GM23338 (cell line): Measurements from ENCODE around the gene TCEAL9.

ENCODE experiments used
- CTCF ChIP-seq, 2 experiments: fragments of 200-600 bp in 1 of 2; sonication (generic) in 1 of 2; conservative IDR thresholded peaks; 2 replicates each; pipeline versions ENCODE4 v1.5.1 to v1.6.1; 2016 to 2017; ENCODE audit warnings: antibody characterized with exemption in 2 of 2, low read depth in 2 of 2, mild to moderate bottlenecking in 2 of 2, moderate library complexity in 1 of 2
- ETS1 ChIP-seq: IDR thresholded peaks from 2 replicates; pipeline ENCODE4 v1.6.1; 2016; ENCODE audit warnings: antibody characterized with exemption
- EZH2 ChIP-seq: fragments of 200-600 bp; sonication (generic); IDR thresholded peaks from one replicate; pipeline ENCODE4 v1.8.0; 2017; ENCODE audit warnings: antibody characterized with exemption, mild to moderate bottlenecking, low read depth; ENCODE audit not compliant: unreplicated experiment
- EZH2phosphoT487 ChIP-seq: fragments of 200-600 bp; sonication (generic); IDR thresholded peaks from one replicate; pipeline ENCODE4 v1.8.1; 2018; ENCODE audit warnings: antibody characterized with exemption; ENCODE audit not compliant: unreplicated experiment
- JUNB ChIP-seq: IDR thresholded peaks from one replicate; pipeline ENCODE4 v1.6.1; 2016; ENCODE audit warnings: antibody characterized with exemption; ENCODE audit not compliant: unreplicated experiment
- POLR2AphosphoS5 ChIP-seq: IDR thresholded peaks from 2 replicates; pipeline ENCODE4 v1.6.1; 2016; ENCODE audit warnings: antibody characterized with exemption, low read depth
- REST ChIP-seq: IDR thresholded peaks from one replicate; pipeline ENCODE4 v1.6.1; 2018; ENCODE audit warnings: antibody characterized with exemption; ENCODE audit not compliant: unreplicated experiment
- STAT1 ChIP-seq: IDR thresholded peaks from one replicate; pipeline ENCODE4 v1.6.1; 2016; ENCODE audit warnings: antibody characterized with exemption; ENCODE audit not compliant: unreplicated experiment
- ZNF114 ChIP-seq: fragments of 250-450 bp; sonication (Bioruptor Pico); IDR thresholded peaks from 2 replicates; pipeline ENCODE4 v1.5.0; 2020; ENCODE audit warnings: mild to moderate bottlenecking, moderate library complexity

GRCh38 chrX:103361798-103362197 lies 5.5 kb downstream of the TCEAL9 start:
- TF ChIP-seq POLR2AphosphoS5, result no peak
- TF ChIP-seq CTCF (conservative IDR thresholded peaks at IDR 0.05; ENCODE audit: low read depth in 2 of 2), result no peak
- no peak for TF ChIP-seq EZH2
- TF ChIP-seq EZH2phosphoT487, result no peak
- TF ChIP-seq ETS1, result no peak
- no peak for TF ChIP-seq ZNF114 (CRISPR knock-in tag)
- no peak for TF ChIP-seq STAT1
- TF ChIP-seq JUNB, result no peak
- no peak for TF ChIP-seq REST
